MM.1S (cell line): Measurements from ENCODE around the gene TAF5L.

Experiments used
- EZH2phosphoT487 ChIP-seq: fragments of 300-600 bp; sonication (generic); IDR thresholded peaks from 2 replicates; pipeline ENCODE4 v1.6.1; 2018; ENCODE audit warnings: antibody characterized with exemption, low read length
- TF ChIP-seq, protein P1 (sequence below): fragments of 300-600 bp; sonication (generic); IDR thresholded peaks from 2 replicates; pipeline ENCODE4 v1.5.1; 2016; ENCODE audit warnings: antibody characterized with exemption, low read length, mixed read lengths

DNA sequence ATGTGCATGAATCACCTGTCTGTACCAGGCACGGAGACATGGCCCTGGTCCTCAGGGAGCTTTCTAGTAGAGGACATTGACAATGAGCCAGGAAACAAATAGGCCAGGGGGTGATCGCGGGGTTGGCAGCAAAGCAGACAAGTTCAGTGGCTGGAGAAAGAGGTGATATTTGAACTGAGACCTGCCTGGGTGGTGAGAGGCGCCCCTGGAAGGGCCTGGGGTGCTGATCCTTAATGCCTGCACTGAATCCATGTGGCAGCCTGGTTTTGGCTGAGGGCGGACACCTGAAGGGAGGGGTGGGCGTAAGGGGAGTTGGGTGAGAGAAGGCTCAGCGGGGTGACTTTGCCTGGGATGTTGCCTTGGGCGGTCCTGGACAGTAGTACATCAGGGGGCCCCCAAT is 36.0 kb upstream of the TAF5L start:
- TF ChIP-seq, protein P1, sequence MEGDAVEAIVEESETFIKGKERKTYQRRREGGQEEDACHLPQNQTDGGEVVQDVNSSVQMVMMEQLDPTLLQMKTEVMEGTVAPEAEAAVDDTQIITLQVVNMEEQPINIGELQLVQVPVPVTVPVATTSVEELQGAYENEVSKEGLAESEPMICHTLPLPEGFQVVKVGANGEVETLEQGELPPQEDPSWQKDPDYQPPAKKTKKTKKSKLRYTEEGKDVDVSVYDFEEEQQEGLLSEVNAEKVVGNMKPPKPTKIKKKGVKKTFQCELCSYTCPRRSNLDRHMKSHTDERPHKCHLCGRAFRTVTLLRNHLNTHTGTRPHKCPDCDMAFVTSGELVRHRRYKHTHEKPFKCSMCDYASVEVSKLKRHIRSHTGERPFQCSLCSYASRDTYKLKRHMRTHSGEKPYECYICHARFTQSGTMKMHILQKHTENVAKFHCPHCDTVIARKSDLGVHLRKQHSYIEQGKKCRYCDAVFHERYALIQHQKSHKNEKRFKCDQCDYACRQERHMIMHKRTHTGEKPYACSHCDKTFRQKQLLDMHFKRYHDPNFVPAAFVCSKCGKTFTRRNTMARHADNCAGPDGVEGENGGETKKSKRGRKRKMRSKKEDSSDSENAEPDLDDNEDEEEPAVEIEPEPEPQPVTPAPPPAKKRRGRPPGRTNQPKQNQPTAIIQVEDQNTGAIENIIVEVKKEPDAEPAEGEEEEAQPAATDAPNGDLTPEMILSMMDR: no peak
- TF ChIP-seq EZH2phosphoT487: no peak
